ENCODE data around the gene ZNF442. TPM values are rescaled to one million over a fixed set of nuclear protein-coding genes. Genes with fewer than 3 reads are reported as not detected.

Gene ZNF442
- total and polyA plus RNA-seq, 10 of the 15 experiments (the other 5 are each of a cell fraction or from before 2014, with no cell fraction given), result 0.05 to 0.64 (median 0.23) TPM; not detected in 1

DNA sequence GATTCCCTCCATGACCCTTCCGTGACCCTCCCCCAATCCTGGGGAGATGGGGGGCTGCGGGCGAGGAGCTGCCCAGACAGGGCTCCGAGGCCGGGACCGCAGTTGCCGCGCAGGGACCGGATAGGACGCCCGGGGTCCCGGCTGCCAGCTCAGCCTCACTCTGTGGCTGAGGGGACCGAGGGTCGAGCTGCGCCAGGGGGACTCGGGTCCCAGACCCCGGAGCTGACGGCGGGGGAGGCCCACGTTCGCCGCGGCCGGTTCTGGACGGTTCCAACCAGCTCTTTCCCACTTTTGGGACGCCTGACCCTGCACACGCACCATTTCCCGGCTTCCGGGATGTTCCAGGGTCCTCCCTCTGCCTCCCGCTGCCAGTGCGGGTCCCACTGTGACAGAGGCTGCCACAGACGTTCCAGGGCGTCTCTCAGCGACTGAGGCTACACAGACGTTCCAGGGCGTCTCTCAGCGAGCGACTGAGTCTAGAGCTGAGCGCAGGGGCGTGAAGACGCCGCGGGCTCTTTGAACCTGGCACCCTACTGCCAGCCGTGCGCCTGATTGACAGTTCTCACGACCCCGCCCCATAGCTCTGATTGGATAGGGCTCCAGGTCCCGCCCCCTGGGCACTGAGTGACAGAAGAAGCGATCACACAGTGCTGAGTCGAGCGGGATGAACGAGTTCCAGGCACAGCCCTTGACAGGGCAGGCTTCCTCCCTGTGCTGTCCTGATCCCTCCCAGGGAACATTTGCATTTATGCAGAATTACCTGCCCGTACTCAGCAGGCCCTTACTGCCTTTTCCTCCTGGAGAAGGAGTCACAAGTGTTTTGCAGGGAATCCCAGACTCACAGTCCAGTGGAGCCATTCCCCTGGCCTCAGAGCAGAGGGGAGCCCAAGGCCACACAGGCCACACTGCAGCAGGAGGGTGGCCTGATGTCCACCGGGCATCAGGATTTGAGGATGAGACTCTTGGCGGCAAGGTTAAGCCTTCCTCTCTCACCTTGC, 32.0 kb downstream of the ZNF442 start, which contains the start of gene ZNF563 (continued):
- peak; percentile 59; the same call in 1 of the 3 replicates for TF ChIP-seq POU2F2 (IDR thresholded peaks at IDR 0.05; ENCODE audit: borderline replicate concordance, low read depth, low read length)
- TF ChIP-seq, protein P1, sequence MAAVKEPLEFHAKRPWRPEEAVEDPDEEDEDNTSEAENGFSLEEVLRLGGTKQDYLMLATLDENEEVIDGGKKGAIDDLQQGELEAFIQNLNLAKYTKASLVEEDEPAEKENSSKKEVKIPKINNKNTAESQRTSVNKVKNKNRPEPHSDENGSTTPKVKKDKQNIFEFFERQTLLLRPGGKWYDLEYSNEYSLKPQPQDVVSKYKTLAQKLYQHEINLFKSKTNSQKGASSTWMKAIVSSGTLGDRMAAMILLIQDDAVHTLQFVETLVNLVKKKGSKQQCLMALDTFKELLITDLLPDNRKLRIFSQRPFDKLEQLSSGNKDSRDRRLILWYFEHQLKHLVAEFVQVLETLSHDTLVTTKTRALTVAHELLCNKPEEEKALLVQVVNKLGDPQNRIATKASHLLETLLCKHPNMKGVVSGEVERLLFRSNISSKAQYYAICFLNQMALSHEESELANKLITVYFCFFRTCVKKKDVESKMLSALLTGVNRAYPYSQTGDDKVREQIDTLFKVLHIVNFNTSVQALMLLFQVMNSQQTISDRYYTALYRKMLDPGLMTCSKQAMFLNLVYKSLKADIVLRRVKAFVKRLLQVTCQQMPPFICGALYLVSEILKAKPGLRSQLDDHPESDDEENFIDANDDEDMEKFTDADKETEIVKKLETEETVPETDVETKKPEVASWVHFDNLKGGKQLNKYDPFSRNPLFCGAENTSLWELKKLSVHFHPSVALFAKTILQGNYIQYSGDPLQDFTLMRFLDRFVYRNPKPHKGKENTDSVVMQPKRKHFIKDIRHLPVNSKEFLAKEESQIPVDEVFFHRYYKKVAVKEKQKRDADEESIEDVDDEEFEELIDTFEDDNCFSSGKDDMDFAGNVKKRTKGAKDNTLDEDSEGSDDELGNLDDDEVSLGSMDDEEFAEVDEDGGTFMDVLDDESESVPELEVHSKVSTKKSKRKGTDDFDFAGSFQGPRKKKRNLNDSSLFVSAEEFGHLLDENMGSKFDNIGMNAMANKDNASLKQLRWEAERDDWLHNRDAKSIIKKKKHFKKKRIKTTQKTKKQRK (IDR thresholded peaks at IDR 0.05; ENCODE audit: low read depth, low read length), result peak; percentile 67
- TF ChIP-seq, protein P2, sequence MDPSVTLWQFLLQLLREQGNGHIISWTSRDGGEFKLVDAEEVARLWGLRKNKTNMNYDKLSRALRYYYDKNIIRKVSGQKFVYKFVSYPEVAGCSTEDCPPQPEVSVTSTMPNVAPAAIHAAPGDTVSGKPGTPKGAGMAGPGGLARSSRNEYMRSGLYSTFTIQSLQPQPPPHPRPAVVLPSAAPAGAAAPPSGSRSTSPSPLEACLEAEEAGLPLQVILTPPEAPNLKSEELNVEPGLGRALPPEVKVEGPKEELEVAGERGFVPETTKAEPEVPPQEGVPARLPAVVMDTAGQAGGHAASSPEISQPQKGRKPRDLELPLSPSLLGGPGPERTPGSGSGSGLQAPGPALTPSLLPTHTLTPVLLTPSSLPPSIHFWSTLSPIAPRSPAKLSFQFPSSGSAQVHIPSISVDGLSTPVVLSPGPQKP (IDR thresholded peaks at IDR 0.05; ENCODE audit: low read depth, low read length), result no peak; the same call in 1 of the 2 replicates
- peak; percentile 78; the same call in 1 of the 2 replicates for TF ChIP-seq PAX5 (IDR thresholded peaks at IDR 0.05; ENCODE audit: borderline replicate concordance, low read depth, low read length)
- 0 out of 2 replicates have a peak, but pooled peaks have one; percentile 34 for TF ChIP-seq CREB1 (IDR thresholded peaks at IDR 0.05; ENCODE audit: low read depth)
- TF ChIP-seq, protein P3, sequence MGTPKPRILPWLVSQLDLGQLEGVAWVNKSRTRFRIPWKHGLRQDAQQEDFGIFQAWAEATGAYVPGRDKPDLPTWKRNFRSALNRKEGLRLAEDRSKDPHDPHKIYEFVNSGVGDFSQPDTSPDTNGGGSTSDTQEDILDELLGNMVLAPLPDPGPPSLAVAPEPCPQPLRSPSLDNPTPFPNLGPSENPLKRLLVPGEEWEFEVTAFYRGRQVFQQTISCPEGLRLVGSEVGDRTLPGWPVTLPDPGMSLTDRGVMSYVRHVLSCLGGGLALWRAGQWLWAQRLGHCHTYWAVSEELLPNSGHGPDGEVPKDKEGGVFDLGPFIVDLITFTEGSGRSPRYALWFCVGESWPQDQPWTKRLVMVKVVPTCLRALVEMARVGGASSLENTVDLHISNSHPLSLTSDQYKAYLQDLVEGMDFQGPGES (IDR thresholded peaks at IDR 0.05), result peak; percentile 81
- peak in 1 of 2 experiments; percentile 63; a peak in 1 of 4 replicates for TF ChIP-seq BHLHE40 (IDR thresholded peaks at IDR 0.05; ENCODE audit: borderline replicate concordance in 1 of 2, low read depth in 2 of 2, low read length in 1 of 2)
- TF ChIP-seq MXI1 (IDR thresholded peaks at IDR 0.05; ENCODE audit: low read depth, low read length), result no peak
- TF ChIP-seq, protein P4, sequence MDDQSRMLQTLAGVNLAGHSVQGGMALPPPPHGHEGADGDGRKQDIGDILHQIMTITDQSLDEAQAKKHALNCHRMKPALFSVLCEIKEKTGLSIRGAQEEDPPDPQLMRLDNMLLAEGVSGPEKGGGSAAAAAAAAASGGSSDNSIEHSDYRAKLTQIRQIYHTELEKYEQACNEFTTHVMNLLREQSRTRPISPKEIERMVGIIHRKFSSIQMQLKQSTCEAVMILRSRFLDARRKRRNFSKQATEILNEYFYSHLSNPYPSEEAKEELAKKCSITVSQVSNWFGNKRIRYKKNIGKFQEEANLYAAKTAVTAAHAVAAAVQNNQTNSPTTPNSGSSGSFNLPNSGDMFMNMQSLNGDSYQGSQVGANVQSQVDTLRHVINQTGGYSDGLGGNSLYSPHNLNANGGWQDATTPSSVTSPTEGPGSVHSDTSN (IDR thresholded peaks at IDR 0.05; ENCODE audit: insufficient replicate concordance, low read depth, low read length), result peak; percentile 97

Measured in GM12878 (cell line).